H1 (cell line): ENCODE measurements around the gene CACNA1B. TPM values are rescaled to one million over a fixed set of nuclear protein-coding genes. Genes with fewer than 3 reads are reported as not detected.

Experiments
- CEBPB ChIP-seq: IDR thresholded peaks from 2 replicates; pipeline ENCODE4 v1.6.1; 2012; ENCODE audit warnings: low read depth, low read length
- CREB1 ChIP-seq: IDR thresholded peaks from 2 replicates; pipeline ENCODE4 v1.6.1; 2012; ENCODE audit warnings: inconsistent platforms
- CTBP2 ChIP-seq: IDR thresholded peaks from 2 replicates; pipeline ENCODE4 v1.7.0; 2011; ENCODE audit warnings: borderline replicate concordance, mild to moderate bottlenecking, moderate library complexity, mixed read lengths, low read length; ENCODE audit not compliant: insufficient read depth, insufficient read length
- JUN ChIP-seq: IDR thresholded peaks from 2 replicates; pipeline ENCODE4 v1.6.1; 2011; ENCODE audit warnings: low read depth, mild to moderate bottlenecking, improper control_type of control experiment, low read length
- KDM4A ChIP-seq: IDR thresholded peaks from one replicate; pipeline ENCODE4 v1.7.1; 2012; ENCODE audit warnings: low read depth, mild to moderate bottlenecking, moderate library complexity, low read length, inconsistent platforms; ENCODE audit not compliant: severe bottlenecking
- PHF8 ChIP-seq: fragments of 200-600 bp; sonication (generic); conservative IDR thresholded peaks from 2 replicates; pipeline ENCODE4 v1.7.1; 2012; ENCODE audit warnings: low read depth, mild to moderate bottlenecking, inconsistent platforms, low read length, moderate library complexity
- POU5F1 ChIP-seq: IDR thresholded peaks from 2 replicates; pipeline ENCODE4 v1.6.1; 2011; ENCODE audit warnings: low read depth, mild to moderate bottlenecking, low read length, moderate library complexity
- SIRT6 ChIP-seq: IDR thresholded peaks from one replicate; pipeline ENCODE4 v1.7.1; 2012; ENCODE audit warnings: low read length, inconsistent platforms
- SP1 ChIP-seq: IDR thresholded peaks from 2 replicates; pipeline ENCODE4 v1.6.1; 2011; ENCODE audit warnings: low read depth, low read length
- polyA plus RNA-seq, 7 experiments: library from polyadenylated mRNA; depleted of rRNA in 3 of 7; stranded (reverse) in 5 of 7; unstranded in 2 of 7; fragments of >200 nt in 5 of 7; fragments of 200-250 nt in 2 of 7; gene quantifications; 1 replicate in 5 of 7; 2 replicates in 1 of 7; 4 replicates in 1 of 7; pipeline versions ENCODE4 v1.2.1 to v1.2.3, GENCODE V29; 2011 to 2013; ENCODE audit warnings: missing spikeins in 2 of 7, mixed read lengths in 2 of 7
- total RNA-seq: library from RNA; stranded (reverse); fragmentation: NEBNext Ultra II Directional; extraction: Animal tissue kit (Norgen Biotek cat#: 25700); gene quantifications from 2 replicates; pipeline ENCODE4 v1.2.1, GENCODE V29; 2021
- TF ChIP-seq, protein P1 (sequence below): fragments of 300-600 bp; sonication (generic); IDR thresholded peaks from 2 replicates; pipeline ENCODE4 v1.7.1; 2012; ENCODE audit warnings: low read length, moderate library complexity, mild to moderate bottlenecking, inconsistent platforms; ENCODE audit not compliant: insufficient replicate concordance
- TF ChIP-seq, protein P2 (sequence below): IDR thresholded peaks from 2 replicates; pipeline ENCODE4 v1.6.1; 2011; ENCODE audit warnings: low read depth, mild to moderate bottlenecking, low read length; ENCODE audit not compliant: insufficient read depth

CACNA1B gene
- total and polyA plus RNA-seq, 2 of the 8 experiments (the other 6 are each of a cell fraction or from before 2014, with no cell fraction given), result 1.5 to 5.7 TPM

DNA sequence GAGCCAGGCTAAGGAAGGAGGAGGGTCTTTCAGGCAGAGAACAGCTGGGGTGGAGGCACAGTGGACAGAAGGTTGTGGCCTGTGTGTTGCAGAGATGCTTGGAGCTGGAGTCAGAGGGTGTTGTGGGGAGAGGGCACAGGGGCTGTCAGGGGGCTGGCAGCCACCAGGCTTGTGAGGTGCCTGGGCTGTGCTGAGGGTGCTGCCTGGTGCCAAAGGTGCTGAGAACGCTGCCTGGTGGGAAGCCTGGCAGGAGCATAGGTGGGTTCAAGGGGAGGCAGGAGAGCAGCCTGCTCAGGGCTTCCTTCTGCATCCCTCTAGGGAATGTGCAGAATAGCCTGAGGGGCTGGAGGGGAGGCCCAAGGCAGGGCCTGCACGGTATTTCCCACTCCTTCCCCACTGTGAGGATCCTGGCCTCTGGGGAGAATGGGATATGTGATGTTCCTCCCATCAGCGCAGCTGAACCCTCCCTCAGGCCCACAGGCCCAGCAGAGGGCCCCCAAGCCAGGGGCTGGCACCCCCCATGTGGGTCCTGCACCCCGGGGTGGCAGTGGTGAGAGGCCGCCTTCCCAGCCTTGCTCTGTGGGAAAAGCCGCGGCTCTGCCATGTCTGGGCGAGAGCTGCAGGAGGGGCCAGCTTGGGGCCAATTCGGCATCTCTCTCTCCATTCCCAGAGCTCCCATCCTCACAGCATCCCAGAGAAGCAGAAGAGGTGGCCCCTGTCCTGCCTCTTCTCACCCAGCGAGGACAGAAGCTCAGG is 76.3 kb downstream of the CACNA1B start (continued):
- TF ChIP-seq, protein P1, sequence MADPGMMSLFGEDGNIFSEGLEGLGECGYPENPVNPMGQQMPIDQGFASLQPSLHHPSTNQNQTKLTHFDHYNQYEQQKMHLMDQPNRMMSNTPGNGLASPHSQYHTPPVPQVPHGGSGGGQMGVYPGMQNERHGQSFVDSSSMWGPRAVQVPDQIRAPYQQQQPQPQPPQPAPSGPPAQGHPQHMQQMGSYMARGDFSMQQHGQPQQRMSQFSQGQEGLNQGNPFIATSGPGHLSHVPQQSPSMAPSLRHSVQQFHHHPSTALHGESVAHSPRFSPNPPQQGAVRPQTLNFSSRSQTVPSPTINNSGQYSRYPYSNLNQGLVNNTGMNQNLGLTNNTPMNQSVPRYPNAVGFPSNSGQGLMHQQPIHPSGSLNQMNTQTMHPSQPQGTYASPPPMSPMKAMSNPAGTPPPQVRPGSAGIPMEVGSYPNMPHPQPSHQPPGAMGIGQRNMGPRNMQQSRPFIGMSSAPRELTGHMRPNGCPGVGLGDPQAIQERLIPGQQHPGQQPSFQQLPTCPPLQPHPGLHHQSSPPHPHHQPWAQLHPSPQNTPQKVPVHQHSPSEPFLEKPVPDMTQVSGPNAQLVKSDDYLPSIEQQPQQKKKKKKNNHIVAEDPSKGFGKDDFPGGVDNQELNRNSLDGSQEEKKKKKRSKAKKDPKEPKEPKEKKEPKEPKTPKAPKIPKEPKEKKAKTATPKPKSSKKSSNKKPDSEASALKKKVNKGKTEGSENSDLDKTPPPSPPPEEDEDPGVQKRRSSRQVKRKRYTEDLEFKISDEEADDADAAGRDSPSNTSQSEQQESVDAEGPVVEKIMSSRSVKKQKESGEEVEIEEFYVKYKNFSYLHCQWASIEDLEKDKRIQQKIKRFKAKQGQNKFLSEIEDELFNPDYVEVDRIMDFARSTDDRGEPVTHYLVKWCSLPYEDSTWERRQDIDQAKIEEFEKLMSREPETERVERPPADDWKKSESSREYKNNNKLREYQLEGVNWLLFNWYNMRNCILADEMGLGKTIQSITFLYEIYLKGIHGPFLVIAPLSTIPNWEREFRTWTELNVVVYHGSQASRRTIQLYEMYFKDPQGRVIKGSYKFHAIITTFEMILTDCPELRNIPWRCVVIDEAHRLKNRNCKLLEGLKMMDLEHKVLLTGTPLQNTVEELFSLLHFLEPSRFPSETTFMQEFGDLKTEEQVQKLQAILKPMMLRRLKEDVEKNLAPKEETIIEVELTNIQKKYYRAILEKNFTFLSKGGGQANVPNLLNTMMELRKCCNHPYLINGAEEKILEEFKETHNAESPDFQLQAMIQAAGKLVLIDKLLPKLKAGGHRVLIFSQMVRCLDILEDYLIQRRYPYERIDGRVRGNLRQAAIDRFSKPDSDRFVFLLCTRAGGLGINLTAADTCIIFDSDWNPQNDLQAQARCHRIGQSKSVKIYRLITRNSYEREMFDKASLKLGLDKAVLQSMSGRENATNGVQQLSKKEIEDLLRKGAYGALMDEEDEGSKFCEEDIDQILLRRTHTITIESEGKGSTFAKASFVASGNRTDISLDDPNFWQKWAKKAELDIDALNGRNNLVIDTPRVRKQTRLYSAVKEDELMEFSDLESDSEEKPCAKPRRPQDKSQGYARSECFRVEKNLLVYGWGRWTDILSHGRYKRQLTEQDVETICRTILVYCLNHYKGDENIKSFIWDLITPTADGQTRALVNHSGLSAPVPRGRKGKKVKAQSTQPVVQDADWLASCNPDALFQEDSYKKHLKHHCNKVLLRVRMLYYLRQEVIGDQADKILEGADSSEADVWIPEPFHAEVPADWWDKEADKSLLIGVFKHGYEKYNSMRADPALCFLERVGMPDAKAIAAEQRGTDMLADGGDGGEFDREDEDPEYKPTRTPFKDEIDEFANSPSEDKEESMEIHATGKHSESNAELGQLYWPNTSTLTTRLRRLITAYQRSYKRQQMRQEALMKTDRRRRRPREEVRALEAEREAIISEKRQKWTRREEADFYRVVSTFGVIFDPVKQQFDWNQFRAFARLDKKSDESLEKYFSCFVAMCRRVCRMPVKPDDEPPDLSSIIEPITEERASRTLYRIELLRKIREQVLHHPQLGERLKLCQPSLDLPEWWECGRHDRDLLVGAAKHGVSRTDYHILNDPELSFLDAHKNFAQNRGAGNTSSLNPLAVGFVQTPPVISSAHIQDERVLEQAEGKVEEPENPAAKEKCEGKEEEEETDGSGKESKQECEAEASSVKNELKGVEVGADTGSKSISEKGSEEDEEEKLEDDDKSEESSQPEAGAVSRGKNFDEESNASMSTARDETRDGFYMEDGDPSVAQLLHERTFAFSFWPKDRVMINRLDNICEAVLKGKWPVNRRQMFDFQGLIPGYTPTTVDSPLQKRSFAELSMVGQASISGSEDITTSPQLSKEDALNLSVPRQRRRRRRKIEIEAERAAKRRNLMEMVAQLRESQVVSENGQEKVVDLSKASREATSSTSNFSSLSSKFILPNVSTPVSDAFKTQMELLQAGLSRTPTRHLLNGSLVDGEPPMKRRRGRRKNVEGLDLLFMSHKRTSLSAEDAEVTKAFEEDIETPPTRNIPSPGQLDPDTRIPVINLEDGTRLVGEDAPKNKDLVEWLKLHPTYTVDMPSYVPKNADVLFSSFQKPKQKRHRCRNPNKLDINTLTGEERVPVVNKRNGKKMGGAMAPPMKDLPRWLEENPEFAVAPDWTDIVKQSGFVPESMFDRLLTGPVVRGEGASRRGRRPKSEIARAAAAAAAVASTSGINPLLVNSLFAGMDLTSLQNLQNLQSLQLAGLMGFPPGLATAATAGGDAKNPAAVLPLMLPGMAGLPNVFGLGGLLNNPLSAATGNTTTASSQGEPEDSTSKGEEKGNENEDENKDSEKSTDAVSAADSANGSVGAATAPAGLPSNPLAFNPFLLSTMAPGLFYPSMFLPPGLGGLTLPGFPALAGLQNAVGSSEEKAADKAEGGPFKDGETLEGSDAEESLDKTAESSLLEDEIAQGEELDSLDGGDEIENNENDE, result no peak
- TF ChIP-seq CREB1, result no peak
- TF ChIP-seq SP1, result no peak
- TF ChIP-seq KDM4A, result no peak
- no peak for TF ChIP-seq SIRT6
- no peak for TF ChIP-seq CTBP2
- TF ChIP-seq, protein P2, sequence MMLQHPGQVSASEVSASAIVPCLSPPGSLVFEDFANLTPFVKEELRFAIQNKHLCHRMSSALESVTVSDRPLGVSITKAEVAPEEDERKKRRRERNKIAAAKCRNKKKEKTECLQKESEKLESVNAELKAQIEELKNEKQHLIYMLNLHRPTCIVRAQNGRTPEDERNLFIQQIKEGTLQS, result no peak
- TF ChIP-seq POU5F1, result no peak
- TF ChIP-seq JUN, result no peak
- no peak for TF ChIP-seq PHF8
- TF ChIP-seq CEBPB, result no peak
